Activated CD4-positive, alpha-beta T cell treated with anti-CD3 and anti-CD28 coated beads for 1 hour (primary cell): ENCODE data around the gene ZFYVE28.

Experiments used
- DNase-seq: peaks from one replicate; pipeline ENCODE4 v3.0.0-alpha.2; 2020

Gene ZFYVE28

GRCh38 chr4:2268357-2269205 is 149.9 kb downstream of the ZFYVE28 start:
- no peak for DNase-seq

- no peak for DNase-seq
Observed at GRCh38 chr4:2267841-2268240, 150.6 kb downstream of the ZFYVE28 start.

GRCh38 chr4:2267320-2267811 is 151.1 kb downstream of the ZFYVE28 start:
- no peak for DNase-seq

- DNase-seq: no peak
Observed at GRCh38 chr4:2266821-2267220, 151.6 kb downstream of the ZFYVE28 start.

GRCh38 chr4:2266181-2266580 is 152.3 kb downstream of the ZFYVE28 start:
- DNase-seq: no peak

GRCh38 chr4:2265113-2266110 is 153.0 kb downstream of the ZFYVE28 start:
- no peak for DNase-seq

GRCh38 chr4:2264481-2265041 is 153.9 kb downstream of the ZFYVE28 start:
- DNase-seq: no peak

GRCh38 chr4:2263926-2264321 is 154.5 kb downstream of the ZFYVE28 start:
- DNase-seq: no peak

GRCh38 chr4:2262944-2263250 is 155.5 kb downstream of the ZFYVE28 start:
- no peak for DNase-seq

GRCh38 chr4:2262145-2262943 is 156.1 kb downstream of the ZFYVE28 start:
- peak; percentile 97 for DNase-seq

GRCh38 chr4:2261853-2262144 is 156.6 kb downstream of the ZFYVE28 start, which contains the start of gene MXD4:
TSS of gene MXD4 (minus strand) at chr4:2262109. CDS start at chr4:2261980, 129 bp downstream.
- DNase-seq: no peak

- no peak for DNase-seq
Observed at GRCh38 chr4:2261110-2261852, 157.2 kb downstream of the ZFYVE28 start.

- DNase-seq: no peak
Observed at GRCh38 chr4:2260344-2261109, 157.9 kb downstream of the ZFYVE28 start.

GRCh38 chr4:2259541-2260343 is 158.7 kb downstream of the ZFYVE28 start:
- DNase-seq: no peak

- DNase-seq: peak; percentile 6
Observed at GRCh38 chr4:2259036-2259540, 159.4 kb downstream of the ZFYVE28 start.

- no peak for DNase-seq
Observed at GRCh38 chr4:2258091-2259035, 160.1 kb downstream of the ZFYVE28 start.

- no peak for DNase-seq
Observed at GRCh38 chr4:2257361-2258081, 160.9 kb downstream of the ZFYVE28 start.

GRCh38 chr4:2256781-2257191 is 161.7 kb downstream of the ZFYVE28 start:
- no peak for DNase-seq
